Tibial nerve (tissue), 4 donors: Measurements from ENCODE around the gene ADCY4.

Source experiments
- CTCF ChIP-seq, 5 experiments: fragments of 200-600 bp in 3 of 5; fragments of 450-650 bp in 2 of 5; sonication (generic) in 3 of 5; IDR thresholded peaks; one replicate each; pipeline ENCODE4 v1.5.1; 2016 to 2019; ENCODE audit warnings: antibody characterized with exemption in 5 of 5, mild to moderate bottlenecking in 3 of 5, moderate library complexity in 2 of 5
- EP300 ChIP-seq, 2 donors: sonication (generic); formaldehyde crosslinking; IDR thresholded peaks; one replicate each; pipeline ENCODE4 v1.6.1; 2017; ENCODE audit warnings: antibody characterized with exemption in 2 of 2, mild to moderate bottlenecking in 1 of 2
- POLR2A ChIP-seq, 2 donors: fragments of 450-650 bp; IDR thresholded peaks; one replicate each; pipeline ENCODE4 v1.6.1; 2017; ENCODE audit warnings: antibody characterized with exemption in 2 of 2, mild to moderate bottlenecking in 2 of 2, moderate library complexity in 2 of 2

- TF ChIP-seq CTCF (IDR thresholded peaks at IDR 0.05) (no peak), POLR2A (IDR thresholded peaks at IDR 0.05) (no peak), EP300 (IDR thresholded peaks at IDR 0.05) (no peak)
Measured at GRCh38 chr14:24381363-24382063, 46.6 kb upstream of the ADCY4 start.
